Neural progenitor cell (in vitro differentiated cells): Measurements from ENCODE around the gene SMIM27. TPM values are rescaled to one million over a fixed set of nuclear protein-coding genes. Genes with fewer than 3 reads are reported as not detected.

Experiments
- DNase-seq: peaks from one replicate; pipeline ENCODE4 v3.0.0-alpha.2; 2016; ENCODE audit warnings: low spot score
- H2AFZ ChIP-seq: fragments of 200-600 bp; sonication (generic); replicated peaks from 2 replicates; pipeline ENCODE4 v1.6.1; 2016; ENCODE audit warnings: antibody characterized with exemption
- H3F3A ChIP-seq: fragments of 200-600 bp; sonication (generic); 2 replicates; pipeline ENCODE4 v1.6.1; 2016; ENCODE audit warnings: antibody characterized with exemption, low read depth
- H3K27ac ChIP-seq: fragments of 200-600 bp; sonication (generic); 2 replicates; pipeline ENCODE4 v1.5.1; 2016; ENCODE audit warnings: mild to moderate bottlenecking
- H3K27me3 ChIP-seq: fragments of 200-600 bp; sonication (generic); 2 replicates; pipeline ENCODE4 v1.6.1; 2016; ENCODE audit warnings: mild to moderate bottlenecking, moderate library complexity
- H3K36me3 ChIP-seq: fragments of 200-600 bp; sonication (generic); 2 replicates; pipeline ENCODE4 v1.5.1; 2016
- H3K4me1 ChIP-seq: fragments of 200-600 bp; sonication (generic); 2 replicates; pipeline ENCODE4 v1.6.1; 2016; ENCODE audit warnings: mixed run types
- H3K4me2 ChIP-seq: fragments of 200-600 bp; sonication (generic); 2 replicates; pipeline ENCODE4 v1.6.1; 2016
- H3K4me3 ChIP-seq: fragments of 200-600 bp; sonication (generic); 2 replicates; pipeline ENCODE4 v1.5.1; 2016
- H3K79me2 ChIP-seq: fragments of 200-600 bp; sonication (generic); 2 replicates; pipeline ENCODE4 v1.6.1; 2016; ENCODE audit warnings: low read depth
- H3K9ac ChIP-seq: fragments of 200-600 bp; sonication (generic); 2 replicates; pipeline ENCODE4 v1.6.1; 2016
- H3K9me3 ChIP-seq: fragments of 200-600 bp; sonication (generic); 2 replicates; pipeline ENCODE4 v1.5.1; 2016; ENCODE audit warnings: low read depth
- H4K20me1 ChIP-seq: fragments of 200-600 bp; sonication (generic); 2 replicates; pipeline ENCODE4 v1.6.1; 2016; ENCODE audit warnings: low read depth
- H3K27ac Mint-ChIP-seq: 3 replicates; pipeline ENCODE4 v1.8.0; 2021; ENCODE audit warnings: mixed read lengths
- H3K27me3 Mint-ChIP-seq: 2 replicates; pipeline ENCODE4 v1.8.0; 2022; ENCODE audit warnings: low read depth, mild to moderate bottlenecking, inconsistent platforms, moderate library complexity, mixed read lengths; ENCODE audit not compliant: insufficient read depth
- H3K36me3 Mint-ChIP-seq: 3 replicates; pipeline ENCODE4 v1.8.0; 2021; ENCODE audit warnings: mixed read lengths
- H3K4me1 Mint-ChIP-seq: 3 replicates; pipeline ENCODE4 v1.8.0; 2021; ENCODE audit warnings: mixed read lengths
- H3K4me3 Mint-ChIP-seq: 3 replicates; pipeline ENCODE4 v1.8.0; 2021; ENCODE audit warnings: mild to moderate bottlenecking, moderate library complexity, mixed read lengths
- H3K9me3 Mint-ChIP-seq: 3 replicates; pipeline ENCODE4 v1.8.0; 2020; ENCODE audit warnings: mixed read lengths
- CTCF ChIP-seq: fragments of 200-600 bp; sonication (generic); IDR thresholded peaks from 2 replicates; pipeline ENCODE4 v1.5.1; 2017; ENCODE audit warnings: antibody characterized with exemption, mild to moderate bottlenecking
- EZH2 ChIP-seq: fragments of 200-600 bp; sonication (generic); IDR thresholded peaks from 2 replicates; pipeline ENCODE4 v1.6.1; 2017; ENCODE audit warnings: antibody characterized with exemption, mild to moderate bottlenecking, moderate library complexity
- EZH2phosphoT487 ChIP-seq: fragments of 200-600 bp; sonication (generic); IDR thresholded peaks from 2 replicates; pipeline ENCODE4 v1.6.1; 2017; ENCODE audit warnings: antibody characterized with exemption
- total RNA-seq: library from RNA; depleted of rRNA; stranded (reverse); fragments of >200 nt; gene quantifications from 2 replicates; pipeline ENCODE4 v1.2.3, GENCODE V29; 2015; ENCODE audit warnings: low replicate concordance

SMIM27 gene
- total RNA-seq, 1 donor from 2014 or later = 9.7 TPM

DNA sequence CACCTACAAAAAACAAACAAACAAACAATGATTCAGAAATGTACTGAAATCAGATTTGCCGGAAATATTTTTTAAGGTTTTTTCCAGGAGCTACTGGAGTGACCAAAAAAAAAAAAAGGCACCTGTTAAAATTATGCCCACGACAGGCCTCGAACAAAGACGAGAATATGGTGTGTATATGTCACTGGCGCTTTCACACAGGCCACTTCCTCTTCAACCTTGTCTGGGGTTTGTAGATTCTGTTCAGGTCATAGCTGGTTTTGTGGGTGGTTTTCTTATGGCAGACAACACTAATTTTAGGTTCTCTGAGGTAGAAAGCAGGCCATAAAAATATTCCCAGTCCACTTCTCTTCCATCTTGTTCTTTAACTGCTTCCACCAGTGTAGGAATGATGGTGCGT, 13.8 kb downstream of the SMIM27 start:
- no peaks in the 10 kb centered on the region for H3K4me1 Mint-ChIP-seq
- H3F3A ChIP-seq = no peaks in the 10 kb centered on the region
- no peaks in the 10 kb centered on the region for H3K9me3 ChIP-seq
- no peak overlapping the region for H2AFZ ChIP-seq
- peaks cover 5% of the 10 kb centered on the region for H4K20me1 ChIP-seq
- H3K4me1 ChIP-seq = peaks cover 1% of the 10 kb centered on the region
- peaks cover 2% of the 10 kb centered on the region for H3K27me3 Mint-ChIP-seq
- no peak overlapping the region for H3K4me3 Mint-ChIP-seq
- H3K9ac ChIP-seq = no peak overlapping the region
- peaks cover 34% of the 10 kb centered on the region for H3K79me2 ChIP-seq
- H3K9me3 Mint-ChIP-seq = no peaks in the 10 kb centered on the region
- H3K27me3 ChIP-seq = no peaks in the 10 kb centered on the region
- H3K4me3 ChIP-seq = no peak overlapping the region
- H3K36me3 ChIP-seq = no peaks in the 10 kb centered on the region
- TF ChIP-seq EZH2 = no peak
- no peak for TF ChIP-seq CTCF
- TF ChIP-seq EZH2phosphoT487 = no peak
- DNase-seq = no peak
- no peak overlapping the region for H3K27ac Mint-ChIP-seq
- H3K27ac ChIP-seq = no peak overlapping the region
- H3K4me2 ChIP-seq = no peak overlapping the region
- peaks cover 18% of the 10 kb centered on the region for H3K36me3 Mint-ChIP-seq

- Mint-ChIP-seq H3K4me3 (no peak overlapping the region), H3K27me3 (peaks cover 2% of the 10 kb centered on the region), H3K4me1 (peaks cover 5% of the 10 kb centered on the region), H3K36me3 (peaks cover 18% of the 10 kb centered on the region), H3K27ac (no peak overlapping the region), H3K9me3 (no peaks in the 10 kb centered on the region)
- Histone ChIP-seq H3K79me2 (peaks cover 38% of the 10 kb centered on the region), H4K20me1 (peaks cover 10% of the 10 kb centered on the region), H3K9me3 (no peaks in the 10 kb centered on the region), H3K27ac (no peak overlapping the region), H2AFZ (no peak overlapping the region), H3K27me3 (no peaks in the 10 kb centered on the region), H3K9ac (no peak overlapping the region), H3K36me3 (no peaks in the 10 kb centered on the region), H3F3A (no peaks in the 10 kb centered on the region), H3K4me3 (no peak overlapping the region), H3K4me1 (peaks cover 9% of the 10 kb centered on the region), H3K4me2 (no peak overlapping the region)
- DNase-seq = no peak
- TF ChIP-seq CTCF = no peak
- no peak for TF ChIP-seq EZH2phosphoT487
- no peak for TF ChIP-seq EZH2
Observed at GRCh38 chr9:32566770-32567169, 14.6 kb downstream of the SMIM27 start.

DNA sequence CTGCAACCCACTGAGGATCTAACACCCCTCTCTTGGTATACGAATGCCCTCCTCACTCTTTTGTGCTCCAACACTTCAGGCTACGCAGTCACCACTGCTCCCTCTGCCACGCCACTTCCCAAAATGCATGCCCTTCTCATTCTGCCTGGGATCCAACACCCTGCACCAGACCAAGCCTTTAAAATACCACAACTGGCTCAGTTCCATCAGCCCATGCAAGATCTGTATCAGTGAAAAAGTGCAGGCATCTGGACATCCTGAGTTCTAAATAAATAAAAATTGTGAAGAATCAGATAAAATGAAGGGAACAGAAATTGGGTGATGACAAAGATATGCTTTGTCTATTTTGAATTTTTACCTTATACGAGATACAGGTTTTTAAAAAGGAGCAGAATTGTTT, 18.1 kb downstream of the SMIM27 start:
- H3K27ac Mint-ChIP-seq = no peak overlapping the region
- Histone ChIP-seq H3K4me3 (no peak overlapping the region), H4K20me1 (peaks cover 18% of the 10 kb centered on the region), H3F3A (peaks cover 13% of the 10 kb centered on the region), H3K27ac (no peak overlapping the region), H3K36me3 (no peaks in the 10 kb centered on the region), H3K4me2 (no peak overlapping the region), H3K9ac (no peak overlapping the region), H3K4me1 (peaks cover 18% of the 10 kb centered on the region), H3K79me2 (peaks cover 48% of the 10 kb centered on the region), H3K9me3 (no peaks in the 10 kb centered on the region), H3K27me3 (no peaks in the 10 kb centered on the region), H2AFZ (no peak overlapping the region)
- peaks cover 4% of the 10 kb centered on the region for H3K27me3 Mint-ChIP-seq
- H3K36me3 Mint-ChIP-seq = peaks cover 16% of the 10 kb centered on the region
- peaks cover 18% of the 10 kb centered on the region for H3K4me1 Mint-ChIP-seq
- no peak for DNase-seq
- no peaks in the 10 kb centered on the region for H3K9me3 Mint-ChIP-seq
- TF ChIP-seq EZH2phosphoT487 (no peak), EZH2 (no peak), CTCF (no peak)
- no peak overlapping the region for H3K4me3 Mint-ChIP-seq
